WTC11 (cell line): ENCODE measurements around the gene CHD1L. TPM values are rescaled to one million over a fixed set of nuclear protein-coding genes. Genes with fewer than 3 reads are reported as not detected.
"Not testable (repeated sequence)": the region's sequence is repeated elsewhere in the genome, so short reads cannot be mapped to it uniquely, and the experiment has no call there.

Source experiments
- ATAC-seq: fragments of 200-7000 bp; cut with Tn5 transposase; 2 replicates; pipeline ENCODE4 v1.10.0; 2021; ENCODE audit warnings: mild to moderate bottlenecking, moderate library complexity
- CTCF ChIA-PET: fragments of 300-600 bp; sonication (Branson Sonifier 250); formaldehyde crosslinking; loops from one replicate; lab custom pipeline; 2021; ENCODE audit warnings: antibody characterized with exemption; lab: Charles Lee
- POLR2A ChIA-PET: fragments of 350-600 bp; sonication (Branson Sonifier 250); formaldehyde crosslinking; loops from one replicate; lab custom pipeline; 2021; ENCODE audit warnings: antibody characterized with exemption; lab: Charles Lee
- DNase-seq: peaks from one replicate; pipeline ENCODE4 v3.0.0; 2021; ENCODE audit warnings: low spot score
- H3K27ac Mint-ChIP-seq: 2 replicates; pipeline ENCODE4 v1.8.0; 2021; ENCODE audit warnings: mixed read lengths
- H3K27me3 Mint-ChIP-seq: 2 replicates; pipeline ENCODE4 v1.8.0; 2021; ENCODE audit warnings: low read depth, mild to moderate bottlenecking, moderate library complexity, mixed read lengths
- H3K36me3 Mint-ChIP-seq: 2 replicates; pipeline ENCODE4 v1.8.0; 2021; ENCODE audit warnings: mixed read lengths
- H3K4me1 Mint-ChIP-seq: 2 replicates; pipeline ENCODE4 v1.8.0; 2022; ENCODE audit warnings: mixed read lengths
- H3K4me3 Mint-ChIP-seq: 2 replicates; pipeline ENCODE4 v1.8.0; 2021; ENCODE audit warnings: mild to moderate bottlenecking, moderate library complexity, mixed read lengths
- H3K9me3 Mint-ChIP-seq: 2 replicates; pipeline ENCODE4 v1.8.0; 2021; ENCODE audit warnings: mixed read lengths
- ATF1 ChIP-seq: sonication (generic); formaldehyde crosslinking; IDR thresholded peaks from 2 replicates; pipeline ENCODE4 v1.8.1; 2023; ENCODE audit warnings: mild to moderate bottlenecking, moderate library complexity, missing genetic modification reagents
- CREB1 ChIP-seq: sonication (generic); formaldehyde crosslinking; IDR thresholded peaks from 2 replicates; pipeline ENCODE4 v1.8.0; 2023; ENCODE audit warnings: mild to moderate bottlenecking, missing genetic modification reagents
- ELF4 ChIP-seq: sonication (generic); formaldehyde crosslinking; IDR thresholded peaks from 2 replicates; pipeline ENCODE4 v1.8.1; 2022; ENCODE audit warnings: low read depth, mild to moderate bottlenecking, moderate library complexity, missing genetic modification reagents
- ERG ChIP-seq: fragments of 250-450 bp; sonication (Bioruptor Pico); IDR thresholded peaks from 2 replicates; pipeline ENCODE4 v1.8.0; 2021; ENCODE audit warnings: mild to moderate bottlenecking
- FOXJ3 ChIP-seq: sonication (generic); formaldehyde crosslinking; IDR thresholded peaks from 2 replicates; pipeline ENCODE4 v1.9.0; 2021; ENCODE audit warnings: missing genetic modification reagents, mild to moderate bottlenecking, borderline replicate concordance
- FOXK1 ChIP-seq: sonication (generic); formaldehyde crosslinking; IDR thresholded peaks from 2 replicates; pipeline ENCODE4 v1.8.0; 2022; ENCODE audit warnings: mild to moderate bottlenecking, moderate library complexity, missing genetic modification reagents
- GRHL2 ChIP-seq: fragments of 250-450 bp; sonication (Bioruptor Pico); IDR thresholded peaks from 2 replicates; pipeline ENCODE4 v1.8.0; 2022; ENCODE audit warnings: mild to moderate bottlenecking, moderate library complexity; ENCODE audit not compliant: insufficient replicate concordance, severe bottlenecking
- HMGA2 ChIP-seq: fragments of 250-450 bp; sonication (Bioruptor Pico); IDR thresholded peaks from 2 replicates; pipeline ENCODE4 v1.4.0; 2021; ENCODE audit warnings: mild to moderate bottlenecking, moderate library complexity
- HMGXB4 ChIP-seq: sonication (generic); formaldehyde crosslinking; IDR thresholded peaks from 2 replicates; pipeline ENCODE4 v1.8.1; 2023; ENCODE audit warnings: mild to moderate bottlenecking, moderate library complexity, missing genetic modification reagents
- JUN ChIP-seq: sonication (generic); formaldehyde crosslinking; IDR thresholded peaks from 2 replicates; pipeline ENCODE4 v1.8.0; 2023; ENCODE audit warnings: mild to moderate bottlenecking, missing genetic modification reagents
- MLX ChIP-seq: sonication (generic); formaldehyde crosslinking; IDR thresholded peaks from 2 replicates; pipeline ENCODE4 v1.8.1; 2023; ENCODE audit warnings: mild to moderate bottlenecking, missing genetic modification reagents, moderate library complexity
- NR3C1 ChIP-seq: sonication (generic); formaldehyde crosslinking; conservative IDR thresholded peaks from 2 replicates; pipeline ENCODE4 v1.8.1; 2023; ENCODE audit warnings: low read depth, mild to moderate bottlenecking, missing genetic modification reagents
- RELA ChIP-seq: sonication (generic); formaldehyde crosslinking; IDR thresholded peaks from 2 replicates; pipeline ENCODE4 v1.8.1; 2022; ENCODE audit warnings: missing genetic modification reagents, mild to moderate bottlenecking, borderline replicate concordance
- SMAD4 ChIP-seq: sonication (generic); formaldehyde crosslinking; IDR thresholded peaks from 2 replicates; pipeline ENCODE4 v1.8.0; 2022; ENCODE audit warnings: mild to moderate bottlenecking, missing genetic modification reagents
- SOX15 ChIP-seq: fragments of 250-450 bp; sonication (Bioruptor Pico); IDR thresholded peaks from 2 replicates; pipeline ENCODE4 v1.9.0; 2021; ENCODE audit warnings: mild to moderate bottlenecking
- TCF7 ChIP-seq: sonication (generic); formaldehyde crosslinking; IDR thresholded peaks from 2 replicates; pipeline ENCODE4 v1.8.0; 2022; ENCODE audit warnings: mild to moderate bottlenecking, low read depth, missing genetic modification reagents, moderate library complexity
- ZBTB21 ChIP-seq: sonication (generic); formaldehyde crosslinking; IDR thresholded peaks from 2 replicates; pipeline ENCODE4 v1.8.1; 2023; ENCODE audit warnings: mild to moderate bottlenecking, missing genetic modification reagents, borderline replicate concordance
- ZNF281 ChIP-seq: sonication (generic); formaldehyde crosslinking; IDR thresholded peaks from 2 replicates; pipeline ENCODE4 v1.8.0; 2023; ENCODE audit warnings: mild to moderate bottlenecking, missing genetic modification reagents
- ZNF416 ChIP-seq: fragments of 250-450 bp; sonication (Bioruptor Pico); IDR thresholded peaks from 2 replicates; pipeline ENCODE4 v1.9.0; 2021; ENCODE audit warnings: mild to moderate bottlenecking, inconsistent platforms
- ZNF532 ChIP-seq: fragments of 250-450 bp; sonication (Bioruptor Pico); IDR thresholded peaks from 2 replicates; pipeline ENCODE4 v1.9.0; 2021; ENCODE audit warnings: mild to moderate bottlenecking, borderline replicate concordance
- total RNA-seq: library from RNA; stranded (reverse); gene quantifications from 3 replicates; pipeline ENCODE4 v1.2.3, GENCODE V29; 2021

CHD1L gene
- total RNA-seq, 1 experiment from 2014 or later = 68.7 TPM

- TF ChIP-seq RELA (CRISPR knock-in tag) (no peak), GRHL2 (CRISPR knock-in tag) (no peak), CREB1 (CRISPR knock-in tag) (no peak), SOX15 (CRISPR knock-in tag) (no peak), ZNF281 (CRISPR knock-in tag) (no peak), TCF7 (CRISPR knock-in tag) (no peak), HMGA2 (CRISPR knock-in tag) (no peak), ELF4 (CRISPR knock-in tag) (no peak), MLX (CRISPR knock-in tag) (no peak), ERG (CRISPR knock-in tag) (no peak)
Measured at GRCh38 chr1:147292012-147292411, 49.5 kb downstream of the CHD1L start (continued).

- no peak for DNase-seq
- Mint-ChIP-seq H3K27me3 (no peaks in the 10 kb centered on the region), H3K27ac (no peak overlapping the region), H3K4me1 (no peaks in the 10 kb centered on the region), H3K36me3 (peaks cover 94% of the 10 kb centered on the region), H3K4me3 (no peak overlapping the region), H3K9me3 (peaks cover 15% of the 10 kb centered on the region)
- CTCF ChIA-PET = no interaction called here
- ATAC-seq = no peak
- no peak for TF ChIP-seq SMAD4
- no peak for TF ChIP-seq ZBTB21 (CRISPR knock-in tag)
- TF ChIP-seq JUN = no peak
- TF ChIP-seq TCF7 (CRISPR knock-in tag) = no peak
- TF ChIP-seq ZNF416 = no peak
- POLR2A ChIA-PET = no interaction called here
Measured at GRCh38 chr1:147292631-147293251, 50.3 kb downstream of the CHD1L start.

- CTCF ChIA-PET = no interaction called here
- no peak for ATAC-seq
- Mint-ChIP-seq H3K36me3 (peaks cover 96% of the 10 kb centered on the region), H3K4me3 (no peak overlapping the region), H3K27me3 (peaks cover 21% of the 10 kb centered on the region), H3K27ac (no peak overlapping the region), H3K4me1 (no peaks in the 10 kb centered on the region), H3K9me3 (peaks cover 50% of the 10 kb centered on the region)
- POLR2A ChIA-PET = no interaction called here
- TF ChIP-seq ZNF532 (CRISPR knock-in tag) (no peak), NR3C1 (CRISPR knock-in tag) (no peak), FOXK1 (CRISPR knock-in tag) (no peak), FOXJ3 (CRISPR knock-in tag) (no peak), HMGXB4 (CRISPR knock-in tag) (no peak), ATF1 (no peak)
- DNase-seq = no peak
Measured at GRCh38 chr1:147297438-147297837, 55.0 kb downstream of the CHD1L start.

- H3K4me1 Mint-ChIP-seq, DNase-seq, POLR2A ChIA-PET, H3K4me3 Mint-ChIP-seq, H3K27ac Mint-ChIP-seq, CTCF ChIA-PET, ATAC-seq: not testable (repeated sequence)
- Mint-ChIP-seq H3K27me3 (peaks cover 66% of the 10 kb centered on the region), H3K9me3 (peaks cover 87% of the 10 kb centered on the region), H3K36me3 (peaks cover 83% of the 10 kb centered on the region)
Measured at GRCh38 chr1:147305803-147306202, 63.3 kb downstream of the CHD1L start.
